ENCODE measurements around the gene CTSD.

GRCh38 chr11:1771273-1771672 lies 7.5 kb upstream of the CTSD start:
- TF ChIP-seq, protein P1, sequence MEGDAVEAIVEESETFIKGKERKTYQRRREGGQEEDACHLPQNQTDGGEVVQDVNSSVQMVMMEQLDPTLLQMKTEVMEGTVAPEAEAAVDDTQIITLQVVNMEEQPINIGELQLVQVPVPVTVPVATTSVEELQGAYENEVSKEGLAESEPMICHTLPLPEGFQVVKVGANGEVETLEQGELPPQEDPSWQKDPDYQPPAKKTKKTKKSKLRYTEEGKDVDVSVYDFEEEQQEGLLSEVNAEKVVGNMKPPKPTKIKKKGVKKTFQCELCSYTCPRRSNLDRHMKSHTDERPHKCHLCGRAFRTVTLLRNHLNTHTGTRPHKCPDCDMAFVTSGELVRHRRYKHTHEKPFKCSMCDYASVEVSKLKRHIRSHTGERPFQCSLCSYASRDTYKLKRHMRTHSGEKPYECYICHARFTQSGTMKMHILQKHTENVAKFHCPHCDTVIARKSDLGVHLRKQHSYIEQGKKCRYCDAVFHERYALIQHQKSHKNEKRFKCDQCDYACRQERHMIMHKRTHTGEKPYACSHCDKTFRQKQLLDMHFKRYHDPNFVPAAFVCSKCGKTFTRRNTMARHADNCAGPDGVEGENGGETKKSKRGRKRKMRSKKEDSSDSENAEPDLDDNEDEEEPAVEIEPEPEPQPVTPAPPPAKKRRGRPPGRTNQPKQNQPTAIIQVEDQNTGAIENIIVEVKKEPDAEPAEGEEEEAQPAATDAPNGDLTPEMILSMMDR (IDR thresholded peaks at IDR 0.05) = no peak
- no peak for TF ChIP-seq POLR2A (IDR thresholded peaks at IDR 0.05)
